Hypothalamus (tissue), 51 donors: ENCODE results near the gene YWHAB.

ENCODE experiments used
- DNase-seq, 51 donors: peaks; one replicate each; lab custom pipeline; 2025; lab: John Stamatoyannopoulos, UW

The YWHAB gene

DNA sequence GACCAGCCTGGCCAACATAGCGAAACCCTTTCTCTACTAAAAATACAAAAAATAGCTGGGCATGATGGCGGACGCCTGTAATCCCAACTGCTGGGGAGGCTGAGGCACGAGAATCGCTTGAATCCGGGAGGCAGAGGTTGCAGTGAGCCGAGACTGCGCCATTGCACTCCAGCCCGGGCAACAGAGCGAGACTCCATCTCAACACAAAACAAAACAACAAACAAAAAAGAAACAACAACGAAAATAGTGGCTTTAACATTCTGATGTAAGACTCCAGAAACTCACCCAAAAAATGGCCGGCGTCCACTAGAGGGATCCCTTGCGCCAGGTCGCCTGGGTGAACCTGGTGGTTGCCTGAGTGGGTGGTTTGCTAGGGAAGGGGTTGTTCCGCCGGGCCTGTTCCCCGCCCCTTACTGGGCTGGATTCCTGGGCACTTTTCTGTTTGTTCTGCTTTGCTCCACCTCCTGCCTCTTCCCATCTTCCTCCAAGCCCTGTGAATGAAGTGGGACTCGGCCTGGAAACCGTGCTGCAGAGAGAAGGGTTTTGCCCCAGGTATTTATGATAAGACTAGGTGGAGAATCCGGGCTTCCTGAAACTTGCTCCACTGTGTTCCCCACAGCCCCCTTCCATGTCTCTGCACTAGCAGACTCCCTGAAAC is 25.9 kb downstream of the YWHAB start:
- DNase-seq = peak in 3 of 51 donors; percentile 4 to 19 (median 4)

DNA sequence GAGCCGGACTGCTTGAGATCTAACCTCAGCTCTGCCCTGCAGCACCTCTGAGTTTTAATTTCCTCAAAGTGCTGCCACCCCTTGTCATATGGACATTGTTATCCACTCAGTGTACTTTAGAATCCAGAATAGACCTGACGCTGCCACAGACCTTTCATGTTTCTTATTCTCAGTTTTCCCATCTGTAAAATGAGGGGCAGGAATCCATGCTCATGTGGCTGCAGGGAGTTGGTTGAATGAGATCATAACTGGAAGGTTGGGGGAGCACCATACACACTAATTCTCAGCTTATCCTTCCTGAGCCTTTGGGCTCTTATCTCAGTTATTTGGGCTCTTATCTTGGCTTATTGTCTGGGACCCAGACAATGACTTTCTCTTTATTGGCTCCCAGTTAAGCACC is 26.7 kb downstream of the YWHAB start:
- no peak for DNase-seq

DNA sequence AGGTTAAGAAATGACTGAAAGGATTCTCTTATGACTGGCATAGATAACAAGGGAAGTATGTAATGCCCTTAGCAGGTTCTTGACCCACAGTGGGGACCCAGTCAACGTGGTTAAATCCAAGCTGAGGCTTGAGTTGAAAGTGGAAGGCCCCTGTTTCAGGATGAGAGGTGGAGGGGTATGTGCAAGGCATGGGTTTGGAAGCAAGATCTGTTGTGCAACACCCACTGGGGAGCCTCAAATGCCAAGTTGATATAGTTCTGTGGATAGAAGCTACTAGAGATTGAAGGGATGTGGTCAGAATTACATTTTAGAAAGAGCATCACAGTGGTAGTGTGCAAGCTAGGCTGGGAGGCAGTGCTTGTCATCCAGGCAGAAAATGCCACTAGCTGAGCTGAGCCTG is 29.4 kb downstream of the YWHAB start:
- no peak for DNase-seq

DNA sequence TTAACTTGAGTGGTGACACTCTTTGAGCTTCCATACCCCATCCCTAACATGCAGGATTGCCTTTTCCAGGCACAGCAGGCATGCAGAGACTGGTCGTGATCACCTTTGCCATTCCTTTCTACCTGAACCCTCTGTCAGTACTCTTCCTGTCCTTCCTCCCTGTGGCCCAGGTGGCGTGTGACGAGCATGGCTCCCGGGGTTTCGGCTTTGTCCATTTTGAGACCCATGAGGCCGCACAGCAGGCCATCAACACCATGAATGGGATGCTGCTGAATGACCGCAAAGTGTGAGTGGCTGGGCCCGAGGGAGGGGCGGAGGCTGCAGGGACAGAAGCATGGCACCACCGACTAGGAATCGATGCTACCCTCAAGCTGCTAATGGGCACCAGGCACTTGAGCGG is 31.1 kb downstream of the YWHAB start:
- no peak for DNase-seq

DNA sequence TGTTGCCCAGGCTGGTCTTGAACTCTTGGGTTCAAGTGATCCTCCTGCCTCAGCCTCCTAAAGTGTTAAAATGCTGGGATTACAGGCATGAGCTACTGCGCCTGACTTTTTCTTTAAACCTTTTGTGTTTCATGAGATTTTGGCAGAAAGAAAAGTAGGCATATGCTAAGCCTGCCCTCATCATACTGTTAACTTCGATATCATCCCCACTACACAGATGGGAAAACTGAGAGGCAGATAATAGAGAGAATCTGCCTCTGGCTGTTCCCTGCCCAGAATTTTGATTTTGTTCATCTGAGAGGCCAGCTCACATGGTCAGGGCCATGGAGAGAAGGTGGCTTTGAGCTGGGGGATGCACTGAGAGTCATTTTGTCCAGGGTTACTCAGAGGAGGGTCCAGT is 31.9 kb downstream of the YWHAB start:
- DNase-seq = no peak

DNA sequence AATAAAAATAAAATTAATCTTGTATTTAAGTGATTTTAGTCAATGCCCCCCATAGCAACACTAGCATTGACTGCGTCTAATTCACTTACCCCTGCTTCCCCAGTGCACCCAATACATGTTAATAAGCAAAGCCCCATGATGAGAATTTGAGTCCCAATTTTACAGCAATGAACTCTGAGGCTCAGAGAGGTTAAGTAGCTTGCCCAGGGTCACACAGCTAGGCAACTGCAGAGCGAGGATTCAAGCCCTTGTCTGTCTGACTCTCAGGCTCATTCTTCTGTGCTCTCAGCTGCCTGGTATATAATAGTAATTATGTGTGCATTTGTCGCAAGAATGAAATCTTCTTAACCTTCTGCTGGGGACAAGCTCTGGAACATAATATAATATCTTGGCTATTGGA is 32.8 kb downstream of the YWHAB start:
- no peak for DNase-seq

DNA sequence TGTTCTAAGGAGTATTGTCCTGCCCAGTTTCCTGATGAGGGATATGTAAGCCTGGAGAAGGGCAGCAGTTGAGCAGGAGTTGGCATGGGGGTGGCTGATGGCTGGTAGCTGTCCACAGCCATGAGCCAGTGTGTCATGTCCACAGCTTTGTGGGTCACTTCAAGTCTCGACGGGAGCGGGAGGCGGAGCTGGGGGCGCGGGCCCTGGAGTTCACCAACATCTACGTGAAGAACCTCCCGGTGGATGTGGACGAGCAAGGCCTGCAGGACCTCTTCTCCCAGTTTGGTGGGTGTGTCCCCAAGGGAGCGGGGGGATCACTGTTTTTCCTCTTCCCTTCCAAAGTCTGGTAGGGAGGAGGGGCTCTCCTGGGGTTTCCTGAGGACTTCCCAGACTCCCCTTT is 33.3 kb downstream of the YWHAB start:
- DNase-seq = no peak

DNA sequence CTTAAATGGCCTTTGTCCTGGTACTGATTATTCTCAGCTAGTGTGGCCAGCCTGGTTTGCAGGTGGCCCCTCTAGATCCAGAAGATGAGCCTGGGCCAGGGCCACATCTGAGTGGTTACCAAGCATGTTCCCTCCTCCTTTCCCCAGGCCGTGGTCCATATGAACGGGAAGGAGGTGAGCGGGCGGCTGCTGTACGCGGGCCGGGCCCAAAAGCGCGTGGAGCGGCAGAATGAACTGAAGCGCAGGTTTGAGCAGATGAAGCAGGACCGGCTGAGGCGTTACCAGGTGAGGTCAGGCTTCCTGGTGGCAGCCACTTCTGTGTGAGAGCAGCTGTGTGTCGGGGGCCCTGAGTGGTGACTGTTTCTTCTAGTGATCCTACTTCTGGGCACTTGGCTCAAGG is 35.9 kb downstream of the YWHAB start:
- DNase-seq = no peak

DNA sequence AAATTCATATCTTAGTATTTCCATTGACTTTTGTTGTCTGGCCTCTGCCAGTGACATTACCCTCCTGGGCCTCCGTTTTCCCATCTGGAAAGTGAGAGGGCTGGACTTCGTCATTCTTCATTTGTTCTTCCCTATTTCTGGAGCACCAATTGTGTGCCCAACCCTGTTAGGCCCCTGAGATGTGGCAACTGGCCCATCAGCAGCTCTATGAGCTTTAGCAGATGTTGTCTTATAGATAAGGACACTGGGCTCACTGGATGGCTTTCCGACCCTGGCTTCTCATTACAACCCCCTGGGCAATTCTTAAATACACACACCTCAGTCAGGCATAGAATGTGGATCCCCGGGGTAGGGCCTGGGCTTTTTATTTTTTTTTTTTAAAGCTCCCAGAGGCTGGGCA is 39.0 kb downstream of the YWHAB start:
- DNase-seq = no peak

DNA sequence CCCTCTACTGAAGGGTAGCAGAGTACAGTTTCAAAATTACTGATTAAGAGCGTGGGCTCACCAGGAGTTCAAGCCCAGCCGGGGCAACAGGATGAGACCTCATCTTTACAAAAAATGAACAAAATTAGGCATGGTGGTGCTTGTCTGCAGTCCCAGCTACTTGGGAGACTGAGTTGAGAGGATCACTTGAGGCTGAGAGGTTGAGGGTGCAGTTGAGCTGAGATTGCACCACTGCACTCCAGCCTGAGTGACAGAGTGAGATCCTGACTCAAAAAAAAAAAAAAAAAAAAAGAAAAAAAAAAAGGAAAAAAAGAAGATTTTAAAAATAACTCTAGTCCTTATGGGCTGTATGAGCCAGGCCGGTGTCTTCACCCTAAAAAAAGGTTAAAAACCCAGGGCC is 43.1 kb downstream of the YWHAB start:
- no peak for DNase-seq

DNA sequence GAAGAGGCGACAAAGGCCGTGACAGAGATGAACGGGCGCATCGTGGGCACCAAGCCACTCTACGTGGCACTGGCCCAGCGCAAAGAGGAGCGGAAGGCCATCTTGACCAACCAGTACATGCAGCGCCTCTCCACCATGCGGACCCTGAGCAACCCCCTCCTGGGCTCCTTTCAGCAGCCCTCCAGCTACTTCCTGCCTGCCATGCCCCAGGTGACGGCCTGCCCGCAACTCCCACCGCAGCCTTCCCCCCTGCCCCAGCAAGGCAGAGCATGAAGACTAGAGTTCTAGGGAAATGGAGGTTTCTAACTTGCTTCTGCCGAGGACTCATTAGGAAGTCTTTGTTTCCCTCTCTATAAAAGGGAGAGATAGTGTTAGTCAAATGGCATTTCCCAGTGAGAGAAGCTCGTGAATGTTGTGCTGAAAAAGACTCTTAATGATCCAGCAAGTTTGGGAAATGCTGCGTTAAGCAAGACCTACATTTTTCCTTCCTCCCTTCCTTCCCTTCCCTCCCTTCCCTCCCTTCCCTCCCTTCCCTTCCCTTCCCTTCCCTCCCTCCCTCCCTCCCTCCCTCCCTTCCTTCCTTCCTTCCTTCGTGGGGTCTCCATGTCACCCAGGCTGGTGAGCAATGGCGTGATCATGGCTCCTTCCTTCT is 45.1 kb downstream of the YWHAB start:
- DNase-seq = no peak

DNA sequence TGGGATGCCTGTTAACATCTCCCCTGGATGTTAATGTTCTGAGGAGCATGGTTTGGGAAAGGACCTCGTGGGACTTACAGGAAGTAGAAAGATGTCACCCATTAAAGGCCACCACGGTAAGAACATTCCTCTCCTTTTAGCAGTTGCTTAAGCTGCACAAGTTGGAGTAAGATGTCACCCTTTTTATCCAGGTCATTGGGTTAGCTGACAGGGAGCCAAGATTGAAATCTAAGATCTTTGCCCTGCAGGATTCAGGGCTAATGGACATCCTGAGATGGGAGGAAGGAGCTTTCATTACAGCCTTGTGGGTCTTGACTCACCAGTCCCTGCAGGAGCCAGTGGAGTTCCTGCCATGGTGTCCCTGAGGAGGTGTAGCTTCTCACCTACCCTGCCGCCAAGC is 46.4 kb downstream of the YWHAB start:
- DNase-seq = no peak

DNA sequence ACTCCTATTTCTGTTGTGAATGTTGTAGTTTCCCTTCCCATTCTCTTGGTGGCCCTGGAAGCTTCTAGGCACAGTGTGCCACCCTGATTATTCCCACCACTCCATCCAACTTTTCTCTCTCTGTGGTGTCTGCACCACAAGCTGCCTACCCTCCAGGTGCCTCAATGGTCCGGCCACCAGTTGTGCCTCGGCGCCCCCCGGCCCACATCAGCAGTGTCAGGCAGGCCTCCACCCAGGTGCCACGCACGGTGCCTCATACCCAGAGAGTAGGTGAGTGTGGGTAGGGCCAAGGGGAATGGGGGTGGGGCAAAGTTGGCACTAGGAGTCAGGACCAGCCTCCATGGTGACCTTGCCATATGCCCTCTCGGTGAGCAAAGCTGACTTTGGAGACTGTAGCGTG is 47.4 kb downstream of the YWHAB start:
- no peak for DNase-seq

DNA sequence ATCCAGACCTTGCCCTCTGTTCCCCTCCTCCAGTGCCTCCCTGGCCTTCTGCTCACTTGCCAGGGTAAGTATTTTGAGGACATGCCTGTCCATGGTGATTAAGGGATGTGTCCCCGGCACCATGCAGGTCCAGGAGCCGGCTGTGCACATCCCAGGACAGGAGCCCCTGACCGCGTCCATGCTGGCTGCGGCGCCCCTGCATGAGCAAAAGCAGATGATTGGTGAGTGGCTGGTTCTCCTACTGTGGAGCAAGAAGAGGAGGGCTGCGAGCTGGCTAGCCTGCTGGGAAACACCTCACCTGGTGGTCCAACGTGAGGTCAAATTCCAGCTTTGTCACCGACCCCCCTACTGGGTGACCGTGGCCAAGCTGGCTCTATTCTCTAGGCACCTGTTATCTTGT is 51.0 kb downstream of the YWHAB start:
- no peak for DNase-seq

DNA sequence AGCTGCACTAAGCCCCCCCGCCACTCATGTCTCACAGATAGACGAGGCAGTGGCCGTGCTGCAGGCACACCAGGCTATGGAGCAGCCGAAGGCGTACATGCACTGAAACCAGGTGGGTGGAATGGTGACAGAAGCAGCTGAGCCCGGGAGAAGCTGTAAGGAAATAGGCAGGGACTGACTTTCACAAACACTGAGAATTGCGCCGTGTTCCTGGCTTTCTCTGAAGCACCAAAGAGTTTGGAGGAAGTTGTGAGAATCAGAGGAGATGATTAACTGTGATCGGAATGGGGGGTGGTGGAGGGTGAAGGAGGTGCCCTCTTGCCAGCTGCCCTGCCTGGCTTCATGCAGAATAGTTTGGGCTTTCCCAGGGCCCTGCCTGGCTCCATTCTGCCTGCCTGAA is 53.1 kb downstream of the YWHAB start:
- peak in 2 of 51 donors; percentile 4 to 42 for DNase-seq

DNA sequence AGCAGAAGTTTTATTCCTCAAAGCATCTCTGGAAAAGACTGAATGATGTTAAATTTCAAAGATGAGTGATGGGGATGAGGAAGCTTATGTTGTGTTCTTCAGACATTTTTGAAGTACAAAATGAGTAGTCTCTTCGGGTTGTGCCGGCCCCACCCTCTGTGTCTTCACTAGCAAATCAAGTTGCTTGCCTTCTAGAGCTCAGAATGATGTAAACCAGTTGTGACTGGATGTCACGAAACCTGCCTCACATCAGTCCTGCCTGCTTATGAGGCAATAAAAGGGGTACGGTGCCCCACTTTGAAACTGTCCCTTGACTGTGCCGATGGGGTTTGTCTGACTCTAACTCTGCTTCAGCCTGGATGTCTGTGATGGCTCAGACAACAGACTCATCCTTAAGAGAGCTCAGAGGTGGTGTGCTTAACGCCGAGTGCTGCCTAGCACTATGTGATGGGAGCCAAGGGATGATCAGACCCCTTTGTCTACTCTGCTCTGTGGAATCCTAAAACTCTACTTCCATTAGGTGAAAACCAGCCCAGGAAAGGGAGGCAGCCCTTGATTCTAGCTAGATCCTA is 55.7 kb downstream of the YWHAB start:
- DNase-seq = no peak

DNA sequence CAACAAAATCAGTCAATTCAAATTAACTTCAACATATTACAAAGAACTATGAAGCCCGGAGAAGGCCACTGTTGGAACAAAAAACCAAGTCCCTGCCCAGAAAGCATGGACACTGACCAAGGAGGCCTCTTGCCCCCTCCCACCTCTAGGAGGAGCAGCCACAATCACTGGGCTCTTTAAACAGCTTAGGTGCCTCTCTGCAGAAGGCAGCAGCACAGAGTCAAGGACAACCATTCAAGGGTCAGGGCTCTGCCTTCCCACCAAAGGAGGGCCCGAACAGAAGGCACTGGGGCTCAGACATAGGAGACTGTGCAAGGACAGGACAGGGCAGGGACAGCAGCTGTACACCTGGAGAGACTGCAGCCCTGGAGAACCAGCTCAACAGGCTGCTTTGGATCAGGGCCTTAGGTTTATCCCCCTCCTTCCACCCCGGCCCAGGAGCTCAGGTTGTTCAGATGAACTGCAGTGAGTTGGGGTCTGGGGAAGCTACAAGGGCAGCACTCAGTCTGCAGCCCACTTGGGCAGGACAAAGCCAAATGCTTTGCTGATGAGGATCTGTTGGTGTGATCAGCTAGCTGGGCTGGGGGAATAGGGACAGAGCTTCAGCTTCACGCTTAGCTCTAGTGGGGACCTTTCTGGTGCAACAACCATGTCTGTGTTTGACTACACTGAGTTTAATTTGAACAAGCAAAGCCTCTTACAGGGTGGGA is 56.9 kb downstream of the YWHAB start:
- no peak for DNase-seq

DNA sequence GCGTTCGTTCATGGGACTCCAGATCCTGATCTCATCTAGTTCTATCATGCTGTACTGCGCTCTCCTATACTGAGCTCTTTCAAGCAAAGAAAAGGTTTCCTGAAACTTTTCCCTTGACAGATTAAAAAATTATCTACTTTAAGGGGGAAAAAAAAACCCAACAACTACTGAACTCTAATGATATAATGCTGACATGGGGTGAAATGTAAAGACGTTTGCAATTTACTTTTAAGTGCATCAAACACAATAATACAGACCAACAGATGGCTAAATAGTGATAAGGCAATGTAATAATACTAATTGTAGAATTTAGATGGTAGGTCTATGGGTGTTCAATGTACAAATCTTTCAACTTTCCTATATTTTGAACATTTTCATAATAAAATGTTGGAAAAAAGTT is 58.3 kb downstream of the YWHAB start:
- no peak for DNase-seq

DNA sequence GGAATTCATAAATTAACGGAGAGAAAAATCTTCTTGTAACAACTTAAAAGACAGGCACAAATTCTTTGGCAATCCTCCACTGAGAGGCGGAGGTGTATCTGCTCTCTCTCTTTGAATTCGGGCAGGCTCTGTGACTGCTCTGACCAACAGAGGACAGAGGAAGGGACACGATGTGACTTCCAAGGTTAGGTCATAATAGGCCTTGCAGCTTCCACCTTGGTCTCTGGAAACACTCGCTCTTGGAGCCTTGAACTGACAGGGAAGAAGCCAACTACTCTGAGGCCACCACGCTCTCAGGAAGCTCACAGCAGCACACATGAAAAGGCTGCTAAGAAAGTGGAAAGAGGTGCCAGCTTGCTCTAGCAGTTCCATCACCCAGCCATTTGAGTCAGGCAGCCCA is 59.8 kb downstream of the YWHAB start:
- no peak for DNase-seq

DNA sequence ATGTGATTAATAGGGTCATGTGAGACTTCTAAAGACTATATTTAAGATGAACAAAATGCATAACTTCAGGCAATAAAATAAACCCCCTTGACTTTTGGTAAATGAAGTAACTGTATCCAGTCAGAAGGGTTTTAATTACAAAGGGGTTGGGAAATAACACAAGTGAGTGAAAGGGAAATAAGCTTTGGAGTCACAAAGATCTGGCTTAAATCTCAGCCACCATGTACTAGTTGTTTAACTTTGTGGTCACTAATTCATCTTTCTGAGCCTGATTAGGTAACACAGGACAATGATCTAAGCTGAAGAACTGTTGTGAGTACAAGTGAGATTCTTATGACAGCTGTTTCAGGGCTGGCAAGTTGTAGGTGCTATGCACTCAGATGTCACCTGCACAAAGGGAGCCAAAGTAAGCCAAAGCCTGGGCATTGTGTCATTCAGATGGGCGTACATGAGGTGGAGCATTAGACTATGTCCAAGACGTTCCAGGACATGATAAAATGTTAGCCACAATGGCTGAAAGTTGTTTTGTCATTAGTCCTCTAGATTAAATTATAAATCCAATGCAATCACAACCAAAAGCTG is 60.9 kb downstream of the YWHAB start:
- DNase-seq = no peak

DNA sequence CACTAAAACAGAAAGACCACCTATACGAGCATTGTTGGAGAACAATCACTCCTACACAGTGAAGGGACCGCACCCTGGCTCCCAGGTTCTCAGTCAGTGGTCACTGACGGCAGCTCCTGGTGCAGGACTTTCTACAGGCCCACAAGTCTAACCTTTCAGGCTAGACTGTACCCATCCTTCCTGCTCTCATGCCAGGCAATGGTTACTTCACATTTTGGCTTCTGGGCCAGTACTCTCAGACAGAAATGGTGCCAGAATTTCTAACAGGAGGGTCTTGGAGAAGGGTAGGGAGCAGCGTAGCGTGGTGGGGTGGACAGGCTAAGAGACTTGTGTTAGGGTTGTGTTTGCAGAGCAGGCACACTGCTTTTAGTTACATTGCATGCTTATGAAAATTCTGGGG is 62.6 kb downstream of the YWHAB start:
- no peak for DNase-seq

DNA sequence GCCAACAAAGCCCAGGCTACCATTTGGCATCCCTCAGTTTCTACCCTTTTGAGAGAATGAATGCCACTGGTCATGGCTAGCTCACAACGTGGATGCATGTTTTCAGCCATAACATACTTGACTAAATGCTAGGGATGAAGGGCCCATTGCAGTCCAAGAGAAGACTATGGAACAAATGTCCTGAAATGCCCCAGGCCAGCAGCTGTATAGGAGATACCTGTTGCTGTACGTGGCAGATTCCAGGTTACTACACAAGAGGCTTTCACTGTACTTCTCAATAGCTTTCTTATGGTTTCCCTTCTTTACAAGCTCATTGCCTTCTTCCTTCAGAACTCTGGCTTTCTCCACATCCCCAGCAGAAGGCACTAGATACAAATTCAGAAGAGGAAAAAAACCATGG is 63.0 kb downstream of the YWHAB start:
- no peak for DNase-seq
